OCI-LY1 (cell line): ENCODE measurements around the gene CCDC74B.
"Not testable (repeated sequence)": the region's sequence is repeated elsewhere in the genome, so short reads cannot be mapped to it uniquely, and the experiment has no call there.

ENCODE experiments used
- CTCF ChIP-seq: fragments of 200-600 bp; sonication (generic), shearing (Covaris generic); IDR thresholded peaks from 2 replicates; pipeline ENCODE4 v1.5.1; 2017; ENCODE audit warnings: mild to moderate bottlenecking, antibody characterized with exemption, low read length, moderate library complexity, mixed read lengths
- EZH2 ChIP-seq: fragments of 200-600 bp; sonication (generic), shearing (Covaris generic); IDR thresholded peaks from 2 replicates; pipeline ENCODE4 v1.8.0; 2017; ENCODE audit warnings: borderline replicate concordance, mixed run types, mild to moderate bottlenecking, antibody characterized with exemption, low read length, moderate library complexity, mixed read lengths

- not testable (repeated sequence) for TF ChIP-seq CTCF, EZH2
These were observed 3.6 kb upstream of the CCDC74B start for GRCh38 chr2:130148515-130148914.
